ENCODE measurements around the gene NEDD9.

The NEDD9 gene

DNA sequence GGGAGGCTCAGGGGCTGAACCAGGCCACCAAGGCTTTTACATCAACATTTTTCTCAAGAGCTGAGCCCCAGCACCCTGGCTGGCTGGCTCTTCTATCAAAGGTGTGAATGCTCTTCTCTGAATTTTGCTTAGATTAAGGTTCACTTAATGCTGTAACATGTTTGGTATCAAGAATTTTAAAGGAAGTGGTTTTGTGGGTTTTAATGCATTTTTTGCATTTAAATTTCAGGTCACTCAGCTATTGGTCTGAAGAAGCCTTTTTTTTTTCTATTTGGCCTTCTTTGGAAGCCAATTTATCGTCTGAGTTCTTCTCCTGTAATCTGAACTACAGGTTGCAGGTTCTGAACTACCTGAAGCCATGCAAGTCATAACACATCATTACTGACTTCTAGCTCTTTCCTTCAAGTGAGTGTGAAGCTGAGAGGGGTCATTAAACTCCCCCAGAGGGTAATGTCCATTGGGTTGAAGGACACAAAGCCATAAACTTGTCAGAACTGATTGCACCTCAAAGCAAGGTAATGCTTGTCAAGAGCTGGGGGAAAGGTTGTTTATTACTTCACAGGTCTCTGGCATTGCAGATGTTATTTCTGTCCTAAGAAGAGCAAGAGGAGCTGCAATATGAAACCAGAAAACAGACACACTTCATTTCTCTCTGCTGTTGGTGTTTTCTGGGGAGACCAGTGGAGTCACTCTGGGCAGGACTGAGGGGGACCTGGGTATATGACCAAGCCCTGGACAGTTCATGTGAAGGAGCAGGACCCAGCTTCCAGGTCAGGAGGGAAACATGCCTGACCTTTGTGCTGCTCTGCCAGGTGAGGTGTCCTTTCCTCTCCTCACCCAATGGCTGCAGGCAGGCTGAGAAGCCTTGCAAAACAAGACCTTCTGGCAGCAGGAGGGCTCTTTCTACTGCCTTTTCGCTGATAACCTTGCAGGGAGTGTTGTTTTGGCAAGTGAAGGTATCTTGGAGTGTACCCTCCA, 26.1 kb upstream of the NEDD9 start:
- no peak for FAIRE-seq

DNA sequence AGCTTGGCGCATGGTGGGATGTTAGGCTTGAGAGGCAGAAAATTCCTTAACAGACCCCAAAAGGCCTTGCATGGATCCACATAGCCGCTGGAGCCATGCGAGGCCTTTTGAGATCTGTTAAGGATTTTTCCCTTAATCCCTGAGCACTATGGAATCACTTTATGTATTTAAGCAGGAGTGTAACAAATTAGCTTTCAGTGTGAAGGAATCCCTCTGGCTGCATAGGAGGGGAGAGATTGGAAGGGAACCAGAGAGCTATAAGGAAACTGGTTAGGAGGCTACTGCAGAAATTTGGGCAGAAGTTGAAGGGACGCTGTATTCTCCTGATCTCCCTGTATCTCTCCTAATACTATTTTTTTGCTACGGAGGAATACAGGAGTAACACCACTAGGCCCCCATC, 23.1 kb upstream of the NEDD9 start:
- no peak for FAIRE-seq

DNA sequence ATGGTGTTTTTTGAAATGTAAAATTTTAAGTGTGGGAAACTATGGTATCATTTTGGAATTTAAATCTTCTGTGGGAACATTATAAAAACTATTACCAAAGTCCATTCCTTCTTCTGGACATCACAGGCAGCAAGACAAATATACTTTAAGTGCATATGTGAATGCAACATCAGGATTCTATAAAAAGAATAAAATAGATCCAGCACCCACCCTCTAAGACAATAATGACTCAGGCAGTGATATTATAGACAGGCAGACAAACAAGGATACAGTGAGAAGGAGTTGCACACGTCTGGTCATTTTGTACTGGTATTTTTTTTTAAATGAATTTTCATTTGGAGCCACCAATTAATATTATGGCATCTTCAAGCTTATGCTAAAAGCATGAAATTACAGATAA, 21.1 kb upstream of the NEDD9 start:
- FAIRE-seq, result no peak

DNA sequence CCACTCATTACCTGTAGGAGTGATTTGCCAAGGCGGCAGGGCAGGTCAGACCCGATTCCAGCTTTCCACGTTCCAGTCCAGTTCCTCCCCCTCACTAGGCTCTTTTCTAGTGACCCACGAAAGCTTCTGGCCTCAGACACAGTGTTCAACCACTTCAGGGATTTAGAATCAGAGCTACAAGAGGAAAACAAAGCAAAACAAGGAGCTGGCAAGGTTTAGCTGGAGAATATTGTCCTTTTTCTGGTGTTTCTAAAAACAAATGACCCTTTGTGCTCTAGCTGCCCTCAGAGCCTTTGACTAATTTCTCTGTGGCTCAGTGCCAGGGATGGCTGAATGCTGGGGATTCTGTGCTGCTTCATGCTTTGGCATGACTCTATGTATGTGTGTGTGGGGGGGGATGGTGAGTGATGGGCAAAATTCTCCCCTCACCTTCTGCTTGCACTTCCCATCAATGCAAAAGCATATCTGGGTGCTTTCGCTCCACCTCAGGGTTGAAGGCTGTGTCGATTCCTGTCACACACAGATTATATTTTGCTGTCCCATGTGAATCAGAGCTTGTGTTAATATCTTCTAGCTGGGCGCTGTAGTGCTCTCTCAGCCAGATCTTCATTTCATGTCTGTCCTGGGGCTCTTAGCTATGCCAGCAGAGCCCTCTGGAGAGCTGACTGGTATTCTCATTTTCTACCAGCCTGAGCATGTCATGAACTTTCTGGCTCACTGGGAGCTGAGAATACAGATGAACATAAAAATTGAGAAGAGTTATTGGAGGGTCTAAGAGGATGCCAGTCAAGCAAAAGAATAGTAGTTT, 19.3 kb upstream of the NEDD9 start:
- FAIRE-seq, result no peak

DNA sequence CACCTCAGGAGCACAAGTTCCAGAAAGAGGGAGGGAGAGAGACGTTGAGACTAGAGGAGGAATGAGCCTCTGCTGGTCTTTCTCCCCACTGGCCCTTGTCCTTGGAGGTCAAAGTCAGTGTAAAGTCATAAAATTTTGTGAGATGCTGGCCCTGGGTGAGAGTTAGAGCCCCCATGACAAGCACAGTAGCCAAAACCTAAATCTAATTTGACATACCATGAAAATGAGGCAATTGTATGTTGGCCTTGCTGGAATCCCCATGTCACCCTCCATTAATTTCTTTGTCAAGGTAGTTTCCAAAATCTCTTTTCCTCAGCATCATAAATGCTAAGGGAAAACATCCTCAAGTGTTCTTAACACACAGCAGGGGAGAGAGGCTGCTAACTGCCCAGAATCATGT, 17.6 kb upstream of the NEDD9 start:
- no peak for FAIRE-seq

DNA sequence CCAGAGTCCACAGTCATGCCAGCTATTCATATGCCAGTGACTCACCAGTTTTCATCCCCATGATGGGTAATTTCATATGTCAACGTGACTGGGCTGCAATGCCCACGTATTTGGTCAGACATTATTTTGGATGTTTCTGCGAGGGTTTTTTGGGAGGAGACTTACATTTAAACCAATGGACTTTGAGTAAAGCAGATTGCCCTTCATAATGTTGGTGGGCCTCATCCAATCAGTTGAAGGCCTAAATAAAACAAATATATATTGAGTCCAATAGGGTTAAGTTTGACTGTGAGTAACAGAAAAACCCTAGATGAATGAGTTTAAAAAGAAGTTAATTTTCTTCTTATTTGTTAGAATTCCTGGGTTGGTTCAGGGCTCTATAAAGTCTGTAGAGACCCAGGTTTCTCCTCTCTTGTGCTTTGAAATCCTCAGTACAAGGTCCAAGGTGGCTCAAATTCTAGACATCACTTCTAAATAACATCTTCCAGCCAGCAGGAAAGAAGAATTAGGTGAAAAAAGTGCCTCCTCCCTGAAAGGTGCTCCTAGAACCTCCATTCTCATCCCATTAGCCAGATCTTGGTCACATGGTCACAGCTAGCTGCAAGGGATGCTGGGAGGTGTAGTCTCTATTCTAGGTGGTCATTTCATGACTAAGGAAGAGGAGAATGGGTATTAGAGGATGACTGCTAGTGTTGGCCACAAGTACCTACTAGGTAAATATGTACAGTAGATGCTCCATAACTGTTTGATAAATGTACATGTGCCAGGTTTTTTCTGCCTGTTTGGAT, 16.7 kb upstream of the NEDD9 start:
- FAIRE-seq, result no peak

DNA sequence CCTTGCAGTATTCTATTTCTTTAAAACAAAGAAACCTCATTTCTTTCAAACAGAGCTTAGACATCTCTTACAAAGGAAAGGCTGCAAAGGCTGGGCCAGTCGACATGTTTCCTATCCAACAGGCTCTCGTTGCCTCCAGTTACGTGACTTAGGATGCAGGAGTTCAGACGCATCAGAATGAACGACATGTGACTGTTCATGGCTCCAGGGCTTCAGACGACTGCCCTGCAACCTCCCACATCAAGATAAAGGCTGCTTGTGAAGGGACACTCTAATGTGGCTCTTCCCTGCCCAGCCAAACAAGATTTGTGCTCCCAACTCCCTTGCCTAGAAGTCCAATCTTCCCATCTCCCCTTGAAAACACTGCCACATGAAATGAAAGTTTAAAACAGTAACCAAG, 14.3 kb upstream of the NEDD9 start:
- FAIRE-seq, result no peak

DNA sequence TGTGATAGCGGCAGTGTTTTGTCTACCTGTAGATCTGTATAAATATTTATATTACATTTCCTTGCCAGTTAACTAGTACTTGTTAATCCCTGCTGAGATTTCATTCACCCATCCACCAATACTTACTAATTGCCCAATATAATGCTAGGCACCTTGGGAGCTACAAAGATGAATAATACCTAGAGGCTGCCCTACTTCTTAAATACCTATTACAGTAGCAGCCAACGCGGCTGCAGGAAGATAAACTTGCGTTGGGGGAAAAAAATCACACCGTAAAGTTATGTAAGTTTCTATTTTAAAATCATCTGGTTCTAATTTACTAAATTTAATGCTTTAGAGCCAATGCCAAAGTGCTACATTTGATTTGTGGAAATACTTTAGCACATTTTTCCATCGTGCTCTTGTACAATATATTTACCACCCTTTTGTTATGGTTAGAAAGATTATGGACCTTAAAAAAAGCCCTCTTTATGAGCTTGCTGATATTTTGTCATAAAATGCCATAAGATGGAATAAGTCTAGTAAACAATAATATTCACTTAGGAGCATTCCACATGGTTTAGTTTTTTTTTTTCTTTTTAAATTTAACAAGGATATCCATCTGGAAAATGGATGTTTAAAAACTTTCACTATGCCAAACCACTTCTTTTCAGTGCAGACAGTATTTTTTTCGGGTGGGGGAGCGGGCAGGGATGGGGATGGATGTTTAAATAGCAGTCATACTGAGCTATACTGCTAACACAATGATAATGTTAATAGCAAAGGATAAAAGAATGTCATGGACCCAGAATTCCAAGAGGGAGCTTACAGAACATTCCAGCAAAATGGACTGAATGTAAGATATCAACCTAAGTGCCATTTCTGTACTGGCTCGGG, 13.2 kb upstream of the NEDD9 start:
- FAIRE-seq, result no peak

DNA sequence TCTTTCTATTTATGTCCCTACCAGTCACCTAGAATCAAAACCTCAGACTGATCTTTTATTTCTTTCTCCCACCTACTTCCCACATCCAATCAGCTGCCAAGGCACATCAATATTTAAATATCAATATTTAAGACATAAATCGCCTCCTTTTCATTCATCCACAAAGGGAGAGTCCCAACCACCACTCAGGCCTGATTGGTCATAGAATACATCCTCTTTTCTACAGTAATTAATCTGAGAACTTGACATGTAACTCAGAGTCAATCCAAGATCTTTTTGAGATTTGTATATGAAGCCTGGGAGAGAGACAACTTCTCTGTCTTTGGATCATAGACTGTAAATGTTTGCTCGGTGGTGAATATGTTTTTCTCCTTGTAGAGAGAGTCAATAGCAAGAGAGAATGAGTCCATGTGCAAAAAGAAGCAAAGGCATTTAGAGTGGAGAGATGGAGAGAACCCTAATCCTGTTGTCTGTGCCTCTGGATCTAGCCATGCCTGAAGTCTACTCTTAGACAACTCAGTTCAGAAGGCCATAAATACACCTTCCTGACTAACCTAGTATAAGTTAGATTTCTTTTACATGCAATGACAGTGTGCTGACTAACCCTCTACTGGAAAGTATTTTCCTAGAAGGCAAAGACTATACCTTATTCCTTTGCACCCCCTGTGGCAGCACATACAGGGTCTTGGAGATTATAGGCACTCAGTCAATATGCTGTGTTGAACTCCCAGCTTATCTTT, 12.1 kb upstream of the NEDD9 start:
- FAIRE-seq, result no peak

DNA sequence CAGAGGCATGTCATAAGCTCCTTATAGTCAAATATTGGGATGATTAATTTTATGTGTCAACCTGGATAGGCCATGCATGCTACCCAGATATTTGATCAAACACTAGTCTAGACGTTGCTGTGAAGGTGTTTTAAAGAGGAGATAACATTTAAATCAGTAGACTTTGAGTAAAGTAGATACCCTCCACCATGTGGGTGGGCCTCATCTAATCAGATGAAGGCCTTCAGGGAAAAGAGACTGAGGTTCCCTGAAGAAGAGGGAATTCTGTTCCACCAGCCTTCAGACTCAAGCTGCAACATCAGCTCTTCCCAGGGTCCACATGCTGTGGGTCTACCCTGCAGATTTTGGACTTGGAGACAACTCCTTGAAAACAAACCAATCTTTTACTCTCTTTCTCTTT, 11.4 kb upstream of the NEDD9 start:
- FAIRE-seq, result no peak

DNA sequence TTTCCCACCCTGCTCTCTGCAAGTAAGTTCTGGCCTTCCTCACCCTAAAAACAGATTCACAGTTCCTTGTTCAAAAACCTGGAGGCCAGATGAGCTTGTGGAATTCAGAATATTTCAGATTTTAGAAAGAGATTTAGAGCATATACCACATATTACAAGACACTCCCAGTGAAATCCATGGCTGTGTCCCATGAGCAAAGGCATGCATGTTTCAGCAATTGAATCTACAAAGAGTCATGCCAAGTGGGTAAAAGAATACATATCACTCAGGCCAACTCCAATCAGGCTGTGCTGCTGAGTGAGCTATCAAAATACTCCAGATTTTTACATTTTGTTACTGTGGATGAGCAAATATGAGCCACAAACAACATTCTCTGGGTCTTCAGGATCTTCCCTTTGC, 10.2 kb upstream of the NEDD9 start:
- FAIRE-seq, result no peak

DNA sequence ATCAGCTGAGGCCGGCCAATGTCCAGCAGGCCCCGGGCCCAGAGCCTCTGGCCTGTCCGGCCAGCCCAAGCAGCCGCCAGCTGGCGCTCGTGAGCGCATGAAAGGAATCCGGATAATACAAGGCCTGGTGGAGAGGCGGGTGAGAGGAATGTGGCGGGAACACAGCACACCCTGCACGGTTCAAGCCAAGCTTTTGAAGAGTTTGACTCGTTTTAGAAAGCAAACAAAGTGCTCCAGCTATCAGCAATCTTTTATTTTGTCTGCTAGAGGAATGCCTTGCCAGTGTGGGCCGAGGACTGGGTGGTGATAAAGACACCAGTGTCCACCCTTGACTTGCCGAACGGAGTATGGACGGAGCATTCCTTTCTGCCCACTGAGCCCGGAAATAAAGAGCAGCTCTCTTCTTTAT, 9.3 kb upstream of the NEDD9 start:
- no peak for FAIRE-seq

DNA sequence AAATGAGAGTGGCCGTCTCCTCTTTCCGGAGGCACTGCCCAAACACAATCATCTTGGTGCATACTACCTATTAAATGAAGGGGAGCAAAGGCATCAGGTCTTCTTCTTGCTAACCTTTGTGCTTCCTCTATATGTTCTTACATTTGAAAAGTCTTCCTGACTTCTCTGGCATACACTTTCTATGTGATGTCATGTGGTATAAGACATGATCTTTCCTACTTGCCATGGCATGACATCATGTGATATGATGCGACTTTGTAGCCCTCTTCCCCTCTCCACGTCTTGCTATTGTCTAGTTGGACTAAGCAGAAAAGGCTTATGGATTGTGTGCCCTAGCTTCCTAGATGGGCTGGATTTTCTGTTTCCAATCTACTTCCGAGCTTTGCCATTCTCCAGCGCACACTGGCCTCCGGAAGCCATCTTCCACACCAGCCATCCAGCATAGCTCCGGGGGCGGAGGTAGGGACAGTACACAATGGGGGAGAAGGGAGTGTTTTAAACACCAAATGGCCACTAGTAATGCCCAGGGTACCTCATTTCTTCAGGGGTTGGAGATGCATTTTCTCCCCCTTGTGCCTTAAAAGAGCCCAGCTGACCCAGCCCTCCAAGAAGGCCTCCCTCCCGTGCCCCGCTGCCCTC, 8.8 kb upstream of the NEDD9 start:
- no peak for FAIRE-seq

DNA sequence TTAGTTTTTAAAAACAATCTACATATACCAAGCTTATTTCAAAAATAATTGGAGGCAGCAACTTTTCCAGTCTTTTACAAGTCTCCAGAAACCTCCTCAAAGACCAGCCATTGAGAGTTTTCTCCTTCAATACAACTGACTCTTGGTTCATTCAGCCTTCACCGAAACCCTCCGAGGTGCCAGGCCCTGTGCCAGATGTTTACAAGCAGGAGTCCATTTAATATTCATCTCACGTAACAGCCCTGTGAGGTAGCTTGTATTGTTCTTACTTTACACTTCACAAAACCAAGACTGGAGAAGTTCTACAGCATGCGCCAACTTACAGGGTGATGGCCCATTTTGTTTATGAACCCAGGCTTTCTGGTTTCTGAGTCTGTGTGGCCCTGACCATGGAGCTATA, 5.5 kb upstream of the NEDD9 start:
- no peak for FAIRE-seq

DNA sequence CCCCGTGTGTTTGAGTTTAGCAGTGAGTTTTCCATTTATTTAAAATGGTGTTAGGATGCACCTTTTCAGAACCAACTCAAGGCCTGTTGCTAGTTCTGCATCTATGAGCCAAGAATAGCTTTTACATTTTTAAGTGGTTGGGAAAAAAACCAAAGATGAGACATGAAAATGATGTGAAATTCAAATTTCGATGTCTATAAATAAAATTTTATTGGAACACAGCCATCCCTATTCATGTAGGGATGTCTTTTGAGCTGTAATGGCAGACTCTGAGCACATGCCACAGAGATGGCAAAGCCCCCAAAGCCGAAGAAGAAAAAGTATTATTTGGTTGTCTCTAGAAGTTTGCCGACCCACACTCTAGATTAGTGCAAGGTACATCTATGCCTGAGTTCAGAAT, 5.0 kb upstream of the NEDD9 start:
- no peak for FAIRE-seq

DNA sequence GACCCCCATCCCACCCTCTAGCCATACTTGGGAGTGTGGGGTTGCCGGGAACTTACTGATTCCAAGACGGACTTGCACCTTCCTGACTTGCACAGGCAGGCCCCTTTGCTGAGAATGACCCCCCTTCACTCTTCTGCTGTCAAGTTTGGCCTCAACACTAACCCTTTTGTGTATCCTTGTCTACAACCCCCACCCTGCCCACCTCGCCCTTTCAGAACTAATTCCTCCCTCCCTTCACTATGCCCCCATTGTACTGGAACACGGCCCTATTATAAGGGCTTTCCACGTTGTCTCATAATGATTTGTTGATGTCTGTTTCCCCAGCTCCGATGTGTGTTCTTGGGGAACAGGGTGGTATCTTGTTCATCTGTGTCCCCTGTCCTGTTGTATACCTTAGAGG, 4.4 kb upstream of the NEDD9 start:
- no peak for FAIRE-seq

DNA sequence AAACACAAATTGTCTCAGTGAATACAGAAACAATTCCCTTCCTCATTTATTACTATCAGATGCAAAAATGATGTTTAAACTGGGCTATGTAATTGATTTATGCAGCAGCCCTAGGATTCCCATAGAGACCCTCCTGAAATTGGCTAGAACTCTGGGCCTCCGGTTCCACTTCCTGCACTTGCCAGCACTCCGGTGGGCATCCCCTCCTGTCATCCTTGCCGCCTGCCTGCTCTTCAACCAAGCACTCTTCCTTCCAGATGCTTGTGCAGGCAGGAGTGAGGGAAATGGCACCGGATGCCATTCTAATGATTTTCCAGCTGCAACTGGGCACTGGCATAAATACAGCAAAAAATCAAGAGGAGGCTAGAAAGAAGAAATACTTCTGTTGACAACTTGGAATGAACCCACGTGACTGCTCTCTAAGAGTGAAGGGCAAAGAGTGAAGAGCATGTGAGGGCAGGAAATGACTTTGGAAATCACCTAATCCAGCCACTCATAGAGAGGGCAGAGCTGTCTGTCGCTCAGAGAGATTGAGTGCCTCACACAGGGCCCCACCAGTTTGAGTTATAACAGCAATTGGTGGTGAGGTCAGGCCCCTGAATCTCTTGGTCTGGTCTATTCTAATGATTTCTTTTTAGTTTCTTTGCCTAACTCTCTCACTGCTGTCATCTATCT, 3.7 kb upstream of the NEDD9 start:
- no peak for FAIRE-seq

DNA sequence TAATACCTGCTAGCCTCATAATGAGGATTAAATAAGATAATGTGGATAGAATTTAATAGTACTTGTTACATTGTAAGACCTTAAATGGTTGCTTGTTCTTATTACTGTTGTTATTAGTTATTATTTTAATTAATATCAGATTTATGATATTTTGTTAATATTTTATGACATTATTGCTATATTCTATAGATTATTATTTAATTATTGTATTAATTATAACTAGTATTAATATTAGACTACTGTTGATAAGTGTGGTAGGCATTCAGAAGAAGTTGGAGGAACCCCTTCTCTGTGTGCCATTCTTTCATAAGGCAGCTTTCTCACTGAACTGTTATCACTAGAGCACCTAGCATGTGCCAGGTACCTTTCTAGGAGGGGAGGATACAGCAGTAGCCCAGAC, 2.6 kb upstream of the NEDD9 start:
- FAIRE-seq, result no peak

DNA sequence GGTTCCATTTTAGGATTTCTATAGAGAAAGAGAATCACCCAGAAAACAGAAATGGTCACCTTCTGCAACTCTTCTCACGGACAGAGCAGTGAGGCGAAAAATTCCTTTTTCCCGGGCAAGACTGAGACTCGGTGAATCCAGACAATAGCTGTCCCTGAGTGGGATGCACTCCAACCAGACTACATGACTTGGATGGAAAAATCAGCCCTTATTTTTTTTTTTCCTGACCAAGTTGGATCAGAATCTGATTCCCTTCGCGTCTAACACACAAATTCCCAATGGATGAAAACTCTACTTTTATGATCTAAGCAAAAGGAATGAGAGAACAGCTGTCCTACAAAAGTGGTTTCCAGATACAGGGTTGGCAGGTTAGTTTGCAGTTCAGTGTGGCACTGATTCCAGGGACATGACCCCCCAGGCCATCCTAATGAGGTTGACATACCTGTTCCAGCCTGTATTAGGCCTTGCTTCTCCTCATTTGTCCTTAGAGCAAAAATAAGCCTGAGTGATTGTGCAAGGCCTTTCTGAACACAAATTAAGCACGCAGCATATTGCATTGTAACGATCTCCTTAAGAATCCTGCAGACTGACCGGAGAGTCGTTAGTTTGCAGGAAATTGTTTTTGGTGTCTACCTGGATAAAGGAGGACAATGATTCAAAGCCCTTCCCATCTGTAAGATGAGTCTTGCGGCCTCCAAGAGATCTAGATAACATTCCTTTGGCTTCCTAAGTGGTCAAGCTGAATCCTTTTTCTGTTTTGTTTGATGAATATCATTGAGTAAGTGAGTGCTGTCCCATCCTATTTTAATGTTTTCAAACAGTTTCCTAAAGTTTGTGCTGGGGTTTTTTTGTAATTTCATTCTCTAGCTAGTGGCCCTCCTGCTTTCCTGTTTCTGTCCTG, 1.5 kb upstream of the NEDD9 start:
- FAIRE-seq, result no peak

Data from TTC549 (cell line).